ENCODE data around the gene RIT2. TPM values are rescaled to one million over a fixed set of nuclear protein-coding genes. Genes with fewer than 3 reads are reported as not detected.

RIT2 gene
- polyA plus RNA-seq, 1 donor from 2014 or later = 1.1 TPM

- Histone ChIP-seq H3K4me3 (ENCODE audit: low read length) (no peak overlapping the region), H3K9me2 (ENCODE audit: insufficient read depth, low read length) (no peaks in the 10 kb centered on the region), H3K27ac (ENCODE audit: low read length) (no peak overlapping the region), H3K9ac (ENCODE audit: low read length) (no peak overlapping the region), H3K27me3 (ENCODE audit: insufficient read depth, low read depth, low read length) (no peaks in the 10 kb centered on the region), H4K20me1 (ENCODE audit: insufficient read depth) (no peaks in the 10 kb centered on the region), H3K36me3 (ENCODE audit: insufficient read depth, low read length) (no peaks in the 10 kb centered on the region), H3K79me2 (replicated peaks; ENCODE audit: insufficient read depth, low read length) (no peaks in the 10 kb centered on the region), H3F3A (ENCODE audit: insufficient read depth, low read length, poor library complexity, severe bottlenecking) (no peaks in the 10 kb centered on the region), H3K9me3 (ENCODE audit: low read length) (no peaks in the 10 kb centered on the region), H3K4me2 (ENCODE audit: low read length) (no peak overlapping the region), H2AFZ (ENCODE audit: low read depth, low read length) (no peak overlapping the region)
- TF ChIP-seq POLR2AphosphoS5 (IDR thresholded peaks at IDR 0.05) (no peak), RAD21 (conservative IDR thresholded peaks at IDR 0.05) (no peak), EZH2 (IDR thresholded peaks at IDR 0.05; ENCODE audit: borderline replicate concordance, insufficient read depth, low read length, poor library complexity, severe bottlenecking) (no peak), EP300 (conservative IDR thresholded peaks at IDR 0.05; ENCODE audit: poor library complexity, severe bottlenecking) (no peak), SMC3 (conservative IDR thresholded peaks at IDR 0.05; ENCODE audit: poor library complexity) (no peak)
- TF ChIP-seq, protein P1, sequence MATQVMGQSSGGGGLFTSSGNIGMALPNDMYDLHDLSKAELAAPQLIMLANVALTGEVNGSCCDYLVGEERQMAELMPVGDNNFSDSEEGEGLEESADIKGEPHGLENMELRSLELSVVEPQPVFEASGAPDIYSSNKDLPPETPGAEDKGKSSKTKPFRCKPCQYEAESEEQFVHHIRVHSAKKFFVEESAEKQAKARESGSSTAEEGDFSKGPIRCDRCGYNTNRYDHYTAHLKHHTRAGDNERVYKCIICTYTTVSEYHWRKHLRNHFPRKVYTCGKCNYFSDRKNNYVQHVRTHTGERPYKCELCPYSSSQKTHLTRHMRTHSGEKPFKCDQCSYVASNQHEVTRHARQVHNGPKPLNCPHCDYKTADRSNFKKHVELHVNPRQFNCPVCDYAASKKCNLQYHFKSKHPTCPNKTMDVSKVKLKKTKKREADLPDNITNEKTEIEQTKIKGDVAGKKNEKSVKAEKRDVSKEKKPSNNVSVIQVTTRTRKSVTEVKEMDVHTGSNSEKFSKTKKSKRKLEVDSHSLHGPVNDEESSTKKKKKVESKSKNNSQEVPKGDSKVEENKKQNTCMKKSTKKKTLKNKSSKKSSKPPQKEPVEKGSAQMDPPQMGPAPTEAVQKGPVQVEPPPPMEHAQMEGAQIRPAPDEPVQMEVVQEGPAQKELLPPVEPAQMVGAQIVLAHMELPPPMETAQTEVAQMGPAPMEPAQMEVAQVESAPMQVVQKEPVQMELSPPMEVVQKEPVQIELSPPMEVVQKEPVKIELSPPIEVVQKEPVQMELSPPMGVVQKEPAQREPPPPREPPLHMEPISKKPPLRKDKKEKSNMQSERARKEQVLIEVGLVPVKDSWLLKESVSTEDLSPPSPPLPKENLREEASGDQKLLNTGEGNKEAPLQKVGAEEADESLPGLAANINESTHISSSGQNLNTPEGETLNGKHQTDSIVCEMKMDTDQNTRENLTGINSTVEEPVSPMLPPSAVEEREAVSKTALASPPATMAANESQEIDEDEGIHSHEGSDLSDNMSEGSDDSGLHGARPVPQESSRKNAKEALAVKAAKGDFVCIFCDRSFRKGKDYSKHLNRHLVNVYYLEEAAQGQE (IDR thresholded peaks at IDR 0.05; ENCODE audit: borderline replicate concordance) = no peak
Observed at GRCh38 chr18:42931491-42931890, 184.0 kb downstream of the RIT2 start.

DNA sequence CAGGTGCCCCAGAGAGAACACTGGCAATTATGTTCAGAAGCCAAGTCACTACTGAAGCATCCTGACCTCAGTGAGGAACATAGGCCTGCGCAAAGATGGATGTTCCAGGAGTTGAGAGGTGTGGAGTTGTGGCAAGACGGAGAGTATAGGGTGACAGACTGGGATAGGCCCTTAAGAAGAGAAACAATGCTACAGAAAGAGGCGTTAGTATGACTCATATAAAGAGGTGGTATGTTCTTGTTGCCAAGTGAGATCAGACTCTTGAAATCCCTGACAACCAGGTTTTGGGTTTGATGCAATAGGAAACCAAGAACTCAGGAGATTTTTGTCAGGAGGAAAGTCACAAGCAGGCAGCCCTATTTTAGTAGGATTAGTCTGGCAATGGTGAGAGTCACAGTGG, 185.6 kb downstream of the RIT2 start:
- Histone ChIP-seq H3F3A (ENCODE audit: insufficient read depth, low read length, poor library complexity, severe bottlenecking) (no peaks in the 10 kb centered on the region), H3K4me3 (ENCODE audit: low read length) (no peak overlapping the region), H3K9me2 (ENCODE audit: insufficient read depth, low read length) (no peaks in the 10 kb centered on the region), H2AFZ (ENCODE audit: low read depth, low read length) (no peak overlapping the region), H3K79me2 (replicated peaks; ENCODE audit: insufficient read depth, low read length) (no peaks in the 10 kb centered on the region), H3K4me2 (ENCODE audit: low read length) (no peak overlapping the region), H3K27me3 (ENCODE audit: insufficient read depth, low read depth, low read length) (no peaks in the 10 kb centered on the region), H3K36me3 (ENCODE audit: insufficient read depth, low read length) (no peaks in the 10 kb centered on the region), H3K27ac (ENCODE audit: low read length) (no peak overlapping the region), H3K9me3 (ENCODE audit: low read length) (no peaks in the 10 kb centered on the region), H3K9ac (ENCODE audit: low read length) (no peak overlapping the region), H4K20me1 (ENCODE audit: insufficient read depth) (no peaks in the 10 kb centered on the region)
- TF ChIP-seq MXI1 (conservative IDR thresholded peaks at IDR 0.05; ENCODE audit: poor library complexity, severe bottlenecking) (no peak), POLR2AphosphoS5 (IDR thresholded peaks at IDR 0.05) (no peak), EZH2 (IDR thresholded peaks at IDR 0.05; ENCODE audit: borderline replicate concordance, insufficient read depth, low read length, poor library complexity, severe bottlenecking) (no peak), RAD21 (conservative IDR thresholded peaks at IDR 0.05) (no peak), TAF1 (IDR thresholded peaks at IDR 0.05; ENCODE audit: low read depth) (no peak), EP300 (conservative IDR thresholded peaks at IDR 0.05; ENCODE audit: poor library complexity, severe bottlenecking) (no peak), SMC3 (conservative IDR thresholded peaks at IDR 0.05; ENCODE audit: poor library complexity) (no peak)
- TF ChIP-seq, protein P2, sequence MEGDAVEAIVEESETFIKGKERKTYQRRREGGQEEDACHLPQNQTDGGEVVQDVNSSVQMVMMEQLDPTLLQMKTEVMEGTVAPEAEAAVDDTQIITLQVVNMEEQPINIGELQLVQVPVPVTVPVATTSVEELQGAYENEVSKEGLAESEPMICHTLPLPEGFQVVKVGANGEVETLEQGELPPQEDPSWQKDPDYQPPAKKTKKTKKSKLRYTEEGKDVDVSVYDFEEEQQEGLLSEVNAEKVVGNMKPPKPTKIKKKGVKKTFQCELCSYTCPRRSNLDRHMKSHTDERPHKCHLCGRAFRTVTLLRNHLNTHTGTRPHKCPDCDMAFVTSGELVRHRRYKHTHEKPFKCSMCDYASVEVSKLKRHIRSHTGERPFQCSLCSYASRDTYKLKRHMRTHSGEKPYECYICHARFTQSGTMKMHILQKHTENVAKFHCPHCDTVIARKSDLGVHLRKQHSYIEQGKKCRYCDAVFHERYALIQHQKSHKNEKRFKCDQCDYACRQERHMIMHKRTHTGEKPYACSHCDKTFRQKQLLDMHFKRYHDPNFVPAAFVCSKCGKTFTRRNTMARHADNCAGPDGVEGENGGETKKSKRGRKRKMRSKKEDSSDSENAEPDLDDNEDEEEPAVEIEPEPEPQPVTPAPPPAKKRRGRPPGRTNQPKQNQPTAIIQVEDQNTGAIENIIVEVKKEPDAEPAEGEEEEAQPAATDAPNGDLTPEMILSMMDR (IDR thresholded peaks at IDR 0.05; ENCODE audit: poor library complexity, severe bottlenecking) = no peak
- TF ChIP-seq, protein P1 (IDR thresholded peaks at IDR 0.05; ENCODE audit: borderline replicate concordance) = no peak
